Spleen (tissue), 11 donors: Measurements from ENCODE around the gene DNAH12. TPM values are rescaled to one million over a fixed set of nuclear protein-coding genes. Genes with fewer than 3 reads are reported as not detected.

Experiments used
- DNase-seq: peaks from one replicate; pipeline ENCODE4 v3.0.0-alpha.2; 2020
- H3K27ac ChIP-seq, 8 donors: fragments of 200-600 bp; sonication (generic) in 7 of 8; 1 replicate in 4 of 8; 2 replicates in 4 of 8; pipeline versions ENCODE4 v1.5.0 to v1.8.0; 2016 to 2021; ENCODE audit warnings: inconsistent platforms in 4 of 8, mild to moderate bottlenecking in 4 of 8, moderate library complexity in 1 of 8
- H3K27me3 ChIP-seq, 7 donors: fragments of 200-600 bp; sonication (generic) in 6 of 7; replicated peaks in 1 of 7; 1 replicate in 4 of 7; 2 replicates in 3 of 7; pipeline versions ENCODE4 v1.5.0 to v1.8.0; 2016 to 2021; ENCODE audit warnings: inconsistent platforms in 3 of 7, mild to moderate bottlenecking in 1 of 7
- H3K36me3 ChIP-seq, 6 donors: fragments of 200-600 bp; sonication (generic) in 5 of 6; 1 replicate in 4 of 6; 2 replicates in 2 of 6; pipeline versions ENCODE4 v1.5.0 to v1.8.0; 2016 to 2021; ENCODE audit warnings: inconsistent platforms in 2 of 6
- H3K4me1 ChIP-seq, 6 donors: fragments of 200-600 bp; sonication (generic) in 5 of 6; 1 replicate in 3 of 6; 2 replicates in 3 of 6; pipeline versions ENCODE4 v1.5.0 to v1.8.0; 2016 to 2021; ENCODE audit warnings: inconsistent platforms in 3 of 6
- H3K4me3 ChIP-seq, 8 donors: fragments of 200-600 bp; sonication (generic) in 7 of 8; 1 replicate in 4 of 8; 2 replicates in 4 of 8; pipeline versions ENCODE4 v1.5.0 to v1.8.0; 2016 to 2021; ENCODE audit warnings: inconsistent platforms in 4 of 8, mild to moderate bottlenecking in 4 of 8, moderate library complexity in 2 of 8
- H3K9me3 ChIP-seq, 8 donors: fragments of 200-600 bp; sonication (generic) in 7 of 8; 1 replicate in 4 of 8; 2 replicates in 4 of 8; pipeline versions ENCODE4 v1.5.0 to v1.8.0; 2016 to 2021; ENCODE audit warnings: inconsistent platforms in 4 of 8
- POLR2A ChIP-seq, 3 donors: fragments of 450-650 bp; IDR thresholded peaks; one replicate each; pipeline ENCODE4 v1.5.1; 2017; ENCODE audit warnings: antibody characterized with exemption in 3 of 3, mild to moderate bottlenecking in 1 of 3
- POLR2AphosphoS5 ChIP-seq, 3 donors: sonication (generic); formaldehyde crosslinking; IDR thresholded peaks; one replicate each; pipeline ENCODE4 v1.5.1; 2017; ENCODE audit warnings: antibody characterized with exemption in 3 of 3
- WGBS, 5 donors: extraction: QIAGEN DNeasy Blood & Tissue Kit in 3 of 5; methylation state at CpG; one replicate each; pipeline versions ENCODE4 v1.1.5 to v1.1.7; 2013 to 2018; 5-methylcytosine and 5-hydroxymethylcytosine counted together
- intact Hi-C: fragments of 100-400 bp; cut with DNase I; formaldehyde crosslinking; loops from one replicate; pipeline ENCODE4 v1.15.0; 2023; ENCODE audit warnings: low total_unique reads
- polyA plus RNA-seq, 3 donors: library from polyadenylated mRNA; stranded (reverse); fragments of 200-250 nt; gene quantifications; one replicate each; pipeline ENCODE4 v1.2.1, GENCODE V29; 2013
- total RNA-seq, 7 donors: library from RNA; depleted of rRNA in 3 of 7; stranded (reverse); fragments of >200 nt in 3 of 7; fragmentation: NEBNext Ultra II Directional in 4 of 7; extraction: Animal tissue kit (Norgen Biotek cat#: 25700) in 4 of 7; gene quantifications; one replicate each; pipeline versions ENCODE4 v1.1.0 to v1.2.1, GENCODE V29; 2016 to 2021
- TF ChIP-seq, protein P1 (sequence below), 11 experiments: fragments of 200-600 bp in 7 of 11; fragments of 450-650 bp in 4 of 11; sonication (generic) in 4 of 11; IDR thresholded peaks in 8 of 11; conservative IDR thresholded peaks in 3 of 11; 1 replicate in 7 of 11; 2 replicates in 4 of 11; pipeline versions ENCODE4 v1.4.0 to v1.8.0; 2016 to 2021; ENCODE audit warnings: antibody characterized with exemption in 11 of 11, inconsistent platforms in 4 of 11, mild to moderate bottlenecking in 1 of 11
- donor health status: healthy with polysubstance abuse.
- donor health status: DM: no; HTN: no; CAD: no; lungs with moderate emphysema.
- donor health status: DM: no; HTN: no; CAD: no.
- donor health status: Bipolar disorder and iron deficiency.
- donor health status: healthy.
- donor health status: DM: no; HTN: no; CAD: no.
- donor health status: DM: yes; HTN: yes; CAD: no.

The DNAH12 gene
- total and polyA plus RNA-seq, 10 donors, result 0.09 to 0.39 (median 0.20) TPM; not detected in 2

DNA sequence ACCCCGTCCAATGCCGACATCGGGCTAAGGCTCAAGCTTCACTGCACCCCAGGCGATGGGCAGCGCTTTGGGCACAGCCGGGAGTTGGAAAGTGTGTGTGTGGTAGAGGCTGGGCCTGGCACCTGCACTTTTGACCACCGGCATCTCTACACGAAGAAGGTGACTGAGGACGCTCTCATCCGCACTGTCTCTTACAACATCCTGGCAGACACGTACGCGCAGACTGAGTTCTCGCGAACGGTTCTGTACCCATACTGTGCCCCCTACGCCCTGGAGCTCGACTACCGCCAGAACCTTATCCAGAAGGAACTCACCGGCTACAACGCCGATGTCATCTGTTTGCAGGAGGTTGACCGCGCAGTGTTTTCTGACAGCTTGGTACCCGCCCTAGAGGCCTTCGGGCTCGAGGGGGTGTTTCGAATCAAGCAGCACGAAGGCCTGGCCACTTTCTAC, 13.0 kb upstream of the DNAH12 start:
- peaks cover 0 to 39% (median 23%) of the 10 kb centered on the region in 6 donors for H3K36me3 ChIP-seq
- DNase-seq, result no peak
- H3K27ac ChIP-seq, result peak overlapping the region; percentile 90 to 96 (median 92)
- peak overlapping the region; percentile 74 to 96 (median 80) for H3K4me3 ChIP-seq
- TF ChIP-seq POLR2A (IDR thresholded peaks at IDR 0.05) (no peak), POLR2AphosphoS5 (IDR thresholded peaks at IDR 0.05) (no peak)
- TF ChIP-seq, protein P1, sequence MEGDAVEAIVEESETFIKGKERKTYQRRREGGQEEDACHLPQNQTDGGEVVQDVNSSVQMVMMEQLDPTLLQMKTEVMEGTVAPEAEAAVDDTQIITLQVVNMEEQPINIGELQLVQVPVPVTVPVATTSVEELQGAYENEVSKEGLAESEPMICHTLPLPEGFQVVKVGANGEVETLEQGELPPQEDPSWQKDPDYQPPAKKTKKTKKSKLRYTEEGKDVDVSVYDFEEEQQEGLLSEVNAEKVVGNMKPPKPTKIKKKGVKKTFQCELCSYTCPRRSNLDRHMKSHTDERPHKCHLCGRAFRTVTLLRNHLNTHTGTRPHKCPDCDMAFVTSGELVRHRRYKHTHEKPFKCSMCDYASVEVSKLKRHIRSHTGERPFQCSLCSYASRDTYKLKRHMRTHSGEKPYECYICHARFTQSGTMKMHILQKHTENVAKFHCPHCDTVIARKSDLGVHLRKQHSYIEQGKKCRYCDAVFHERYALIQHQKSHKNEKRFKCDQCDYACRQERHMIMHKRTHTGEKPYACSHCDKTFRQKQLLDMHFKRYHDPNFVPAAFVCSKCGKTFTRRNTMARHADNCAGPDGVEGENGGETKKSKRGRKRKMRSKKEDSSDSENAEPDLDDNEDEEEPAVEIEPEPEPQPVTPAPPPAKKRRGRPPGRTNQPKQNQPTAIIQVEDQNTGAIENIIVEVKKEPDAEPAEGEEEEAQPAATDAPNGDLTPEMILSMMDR (IDR thresholded peaks at IDR 0.05 in 8 of 11, conservative IDR thresholded peaks at IDR 0.05 in 3 of 11), result no peak
- WGBS, 5 donors, result 1 to 2% (median 2%) methylated on average over 24 to 29 of the region's 29 CpGs
- no peaks in the 10 kb centered on the region for H3K27me3 ChIP-seq
- peaks cover 23 to 70% (median 47%) of the 10 kb centered on the region in 6 donors for H3K4me1 ChIP-seq
- intact Hi-C loops, result loop anchor here (5.0 kb wide), 1 partner anchor 40 kb away; the partner anchor contains the start of gene ARF4
- no peaks in the 10 kb centered on the region for H3K9me3 ChIP-seq

DNA sequence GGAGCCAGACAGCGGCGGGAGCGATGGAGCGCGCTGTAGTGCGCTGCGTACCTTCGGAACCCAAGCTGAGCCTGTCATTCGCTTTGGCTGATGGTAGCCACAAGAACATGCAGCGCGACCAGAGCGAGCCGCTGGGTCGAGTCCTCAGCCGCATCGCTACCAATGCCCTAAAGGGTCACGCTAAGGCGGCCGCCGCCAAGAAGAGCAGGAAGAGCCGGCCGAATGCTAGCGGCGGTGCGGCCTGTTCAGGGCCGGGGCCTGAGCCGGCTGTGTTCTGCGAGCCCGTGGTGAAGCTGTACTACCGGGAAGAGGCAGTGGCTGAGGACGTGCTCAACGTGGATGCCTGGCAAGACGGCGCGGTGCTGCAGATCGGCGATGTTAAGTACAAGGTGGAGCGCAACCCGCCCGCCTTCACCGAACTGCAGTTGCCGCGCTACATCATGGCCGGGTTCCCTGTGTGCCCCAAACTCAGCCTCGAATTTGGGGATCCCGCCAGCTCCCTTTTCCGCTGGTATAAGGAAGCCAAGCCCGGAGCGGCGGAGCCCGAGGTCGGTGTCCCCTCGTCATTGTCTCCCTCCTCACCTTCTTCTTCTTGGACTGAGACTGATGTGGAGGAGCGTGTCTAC, 12.4 kb upstream of the DNAH12 start:
- peak; percentile 88 for DNase-seq
- Histone ChIP-seq H3K4me3 (peak overlapping the region; percentile 74 to 96 (median 80)), H3K27me3 (no peaks in the 10 kb centered on the region), H3K4me1 (peaks cover 23 to 65% (median 46%) of the 10 kb centered on the region in 6 donors), H3K9me3 (no peaks in the 10 kb centered on the region), H3K27ac (peak overlapping the region; percentile 90 to 96 (median 92)), H3K36me3 (peaks cover 0 to 34% (median 23%) of the 10 kb centered on the region in 6 donors)
- WGBS, 5 donors, result 0 to 1% (median 0%) methylated on average over 17 to 54 of the region's 54 CpGs
- intact Hi-C loops, result loop anchor here (5.0 kb wide), 1 partner anchor 41 kb away; the partner anchor contains the start of gene ARF4
- TF ChIP-seq, protein P1 (IDR thresholded peaks at IDR 0.05 in 8 of 11, conservative IDR thresholded peaks at IDR 0.05 in 3 of 11), result no peak
- no peak for TF ChIP-seq POLR2AphosphoS5 (IDR thresholded peaks at IDR 0.05)
- TF ChIP-seq POLR2A (IDR thresholded peaks at IDR 0.05), result no peak

DNA sequence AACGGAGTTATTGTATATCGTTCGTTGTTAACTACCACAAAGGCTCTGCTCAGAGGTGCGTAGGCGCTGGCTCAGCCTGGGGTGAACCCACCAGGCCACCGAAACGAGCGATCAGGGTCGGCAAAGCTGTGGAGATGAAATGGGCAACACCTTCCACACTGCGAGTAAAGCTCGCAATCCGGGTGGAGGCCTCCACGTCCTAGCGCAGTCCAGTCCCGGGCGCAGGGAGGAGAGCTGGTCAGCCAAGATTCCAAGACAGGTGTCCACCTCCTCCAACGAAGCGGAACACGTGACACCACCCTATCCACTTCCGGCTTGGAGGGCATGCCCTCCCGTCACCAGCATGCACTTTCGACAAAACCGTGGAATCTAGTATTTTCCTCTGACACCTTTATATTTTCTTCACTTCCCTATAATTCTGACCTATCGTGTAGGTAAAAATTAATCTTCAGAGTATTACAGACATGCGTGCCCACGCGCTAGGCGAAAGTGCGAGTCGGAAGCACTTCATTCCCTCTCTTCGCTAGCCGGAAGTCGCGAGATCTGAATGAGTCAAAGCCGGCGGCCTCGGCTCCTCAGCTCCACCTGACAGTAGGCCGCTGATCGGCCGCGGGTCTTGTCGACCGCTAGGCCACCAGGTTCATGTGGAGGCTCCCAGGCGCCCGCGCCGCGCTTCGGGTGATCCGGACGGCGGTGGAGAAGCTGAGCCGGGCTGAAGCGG, 11.8 kb upstream of the DNAH12 start, which contains the start of gene PDE12:
TSS of gene PDE12 (plus strand) at position 537 of the 721 bp plus-strand sequence. CDS start at position 643, 106 bp downstream.
- TF ChIP-seq POLR2A (IDR thresholded peaks at IDR 0.05) (peak in 2 of 3 donors; percentile 6 to 20), POLR2AphosphoS5 (IDR thresholded peaks at IDR 0.05) (peak; percentile 88 to 95 (median 88))
- TF ChIP-seq, protein P1 (IDR thresholded peaks at IDR 0.05 in 8 of 11, conservative IDR thresholded peaks at IDR 0.05 in 3 of 11), result peak in 3 of 11 experiments; percentile 5 to 30 (median 13)
- no peaks in the 10 kb centered on the region for H3K27me3 ChIP-seq
- DNase-seq, result peak; percentile 95
- intact Hi-C loops, result loop anchor here (5.0 kb wide), 1 partner anchor 41 kb away; the partner anchor contains the start of gene ARF4
- H3K9me3 ChIP-seq, result no peaks in the 10 kb centered on the region
- H3K27ac ChIP-seq, result peak within 1 kb of the TSS; percentile 90 to 96 (median 92)
- H3K4me3 ChIP-seq, result peak within 1 kb of the TSS; percentile 74 to 96 (median 80)
- 0 to 1% (median 0%) methylated on average over 39 to 54 of the region's 54 CpGs for WGBS, 5 donors
- H3K4me1 ChIP-seq, result peaks cover 23 to 58% (median 42%) of the 10 kb centered on the region in 6 donors
- H3K36me3 ChIP-seq, result peaks cover 0 to 27% (median 20%) of the 10 kb centered on the region in 6 donors
